ENCODE data around the gene CYP24A1. TPM values are rescaled to one million over a fixed set of nuclear protein-coding genes. Genes with fewer than 3 reads are reported as not detected.
"Not testable (repeated sequence)": the region's sequence is repeated elsewhere in the genome, so short reads cannot be mapped to it uniquely, and the experiment has no call there.

The CYP24A1 gene
- total RNA-seq, 2 experiments from 2014 or later, result not detected

DNA sequence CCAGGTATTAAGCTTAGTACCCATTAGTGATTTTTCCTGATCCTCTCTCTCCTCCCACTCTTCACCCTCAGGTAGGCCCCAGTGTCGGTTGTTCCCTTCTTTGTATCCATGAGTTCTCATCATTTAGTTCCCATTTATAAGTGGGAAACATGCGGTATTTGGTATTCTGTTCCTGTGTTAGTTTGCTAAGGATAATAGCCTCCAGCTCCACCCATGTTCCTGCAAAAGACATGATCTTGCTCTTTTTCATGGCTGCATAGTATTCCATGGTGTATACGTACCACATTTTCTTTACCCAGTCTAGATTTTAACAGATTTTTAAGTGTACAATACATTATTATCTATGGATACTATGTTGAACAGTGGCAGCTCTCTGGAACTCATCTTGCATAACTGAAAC, 44.4 kb downstream of the CYP24A1 start:
- intact Hi-C loops (cut with micrococcal nuclease), result no loop called here
- H3K4me3 Mint-ChIP-seq, result no peak overlapping the region
- TF ChIP-seq, protein P1, sequence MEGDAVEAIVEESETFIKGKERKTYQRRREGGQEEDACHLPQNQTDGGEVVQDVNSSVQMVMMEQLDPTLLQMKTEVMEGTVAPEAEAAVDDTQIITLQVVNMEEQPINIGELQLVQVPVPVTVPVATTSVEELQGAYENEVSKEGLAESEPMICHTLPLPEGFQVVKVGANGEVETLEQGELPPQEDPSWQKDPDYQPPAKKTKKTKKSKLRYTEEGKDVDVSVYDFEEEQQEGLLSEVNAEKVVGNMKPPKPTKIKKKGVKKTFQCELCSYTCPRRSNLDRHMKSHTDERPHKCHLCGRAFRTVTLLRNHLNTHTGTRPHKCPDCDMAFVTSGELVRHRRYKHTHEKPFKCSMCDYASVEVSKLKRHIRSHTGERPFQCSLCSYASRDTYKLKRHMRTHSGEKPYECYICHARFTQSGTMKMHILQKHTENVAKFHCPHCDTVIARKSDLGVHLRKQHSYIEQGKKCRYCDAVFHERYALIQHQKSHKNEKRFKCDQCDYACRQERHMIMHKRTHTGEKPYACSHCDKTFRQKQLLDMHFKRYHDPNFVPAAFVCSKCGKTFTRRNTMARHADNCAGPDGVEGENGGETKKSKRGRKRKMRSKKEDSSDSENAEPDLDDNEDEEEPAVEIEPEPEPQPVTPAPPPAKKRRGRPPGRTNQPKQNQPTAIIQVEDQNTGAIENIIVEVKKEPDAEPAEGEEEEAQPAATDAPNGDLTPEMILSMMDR (IDR thresholded peaks at IDR 0.05), result no peak
- no peaks in the 10 kb centered on the region for H3K4me1 Mint-ChIP-seq (ENCODE audit: low read depth)
- peaks cover 6% of the 10 kb centered on the region for H3K9me3 Mint-ChIP-seq
- peaks cover 3% of the 10 kb centered on the region for H3K27me3 Mint-ChIP-seq
- ATAC-seq (no peak), DNase-seq (no peak)
- H3K36me3 Mint-ChIP-seq (ENCODE audit: low read depth), result no peaks in the 10 kb centered on the region
- ChIA-PET POLR2A (no interaction called here), CTCF (no interaction called here)
- H3K27ac Mint-ChIP-seq, result no peak overlapping the region

DNA sequence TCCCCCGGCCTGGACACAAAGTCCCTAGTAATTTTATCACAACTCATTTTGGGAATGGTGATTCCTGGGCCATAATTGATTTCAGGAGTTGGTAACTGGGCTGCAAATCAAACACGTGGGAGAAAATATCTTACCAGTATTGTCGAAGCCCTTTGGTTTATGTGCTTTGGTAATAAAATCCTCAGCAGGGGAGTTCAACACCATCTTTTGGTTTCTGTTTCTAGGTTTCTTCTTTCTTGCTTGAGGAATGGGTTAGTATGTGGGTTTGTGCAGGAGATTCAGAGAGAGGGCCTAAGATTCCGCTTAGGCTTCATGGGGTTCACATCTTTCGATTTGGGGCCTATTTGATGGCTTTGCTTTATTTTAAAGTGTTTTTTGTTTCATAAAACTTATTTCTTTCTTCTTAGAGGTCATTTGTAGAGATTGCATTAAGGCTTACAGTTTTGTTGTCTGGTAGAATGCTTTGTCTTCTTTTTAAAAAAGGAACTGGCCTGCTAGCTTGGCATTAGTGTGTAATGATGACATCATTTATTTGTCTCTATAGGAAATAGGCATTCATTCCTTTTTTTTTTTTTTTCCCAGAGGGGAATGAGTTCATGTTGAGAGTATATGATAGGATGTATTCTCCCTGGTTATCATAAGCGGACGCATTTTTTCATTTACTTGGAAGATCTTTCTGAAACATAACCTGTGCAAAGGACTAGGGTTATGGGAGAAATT, 45.8 kb downstream of the CYP24A1 start:
- peaks cover 6% of the 10 kb centered on the region for H3K9me3 Mint-ChIP-seq
- DNase-seq (no peak), ATAC-seq (no peak)
- ChIA-PET CTCF (interaction anchor here (1.2 to 1.8 kb wide), 2 partner anchors 24 to 31 kb away, joined by 3 to 6 read pairs; no protein-coding TSS in a partner anchor), POLR2A (no interaction called here)
- TF ChIP-seq, protein P1 (IDR thresholded peaks at IDR 0.05), result no peak
- H3K36me3 Mint-ChIP-seq (ENCODE audit: low read depth), result no peaks in the 10 kb centered on the region
- no peaks in the 10 kb centered on the region for H3K4me1 Mint-ChIP-seq (ENCODE audit: low read depth)
- no peak overlapping the region for H3K27ac Mint-ChIP-seq
- H3K27me3 Mint-ChIP-seq, result peaks cover 3% of the 10 kb centered on the region
- H3K4me3 Mint-ChIP-seq, result no peak overlapping the region
- intact Hi-C loops (cut with micrococcal nuclease), result no loop called here

GRCh38 chr20:54126806-54127655, 46.8 kb downstream of the CYP24A1 start:
- no peak overlapping the region for H3K27ac Mint-ChIP-seq
- DNase-seq (no peak), ATAC-seq (no peak)
- CTCF ChIA-PET, result interaction anchor here (1.0 to 1.8 kb wide), 2 partner anchors 23 to 73 kb away, joined by 3 to 6 read pairs; no protein-coding TSS in a partner anchor
- H3K4me1 Mint-ChIP-seq (ENCODE audit: low read depth), result no peaks in the 10 kb centered on the region
- TF ChIP-seq, protein P1 (IDR thresholded peaks at IDR 0.05), result no peak
- no peaks in the 10 kb centered on the region for H3K36me3 Mint-ChIP-seq (ENCODE audit: low read depth)
- peaks cover 3% of the 10 kb centered on the region for H3K27me3 Mint-ChIP-seq
- intact Hi-C loops (cut with micrococcal nuclease), result no loop called here
- no peak overlapping the region for H3K4me3 Mint-ChIP-seq
- H3K9me3 Mint-ChIP-seq, result peaks cover 6% of the 10 kb centered on the region
- POLR2A ChIA-PET, result no interaction called here

DNA sequence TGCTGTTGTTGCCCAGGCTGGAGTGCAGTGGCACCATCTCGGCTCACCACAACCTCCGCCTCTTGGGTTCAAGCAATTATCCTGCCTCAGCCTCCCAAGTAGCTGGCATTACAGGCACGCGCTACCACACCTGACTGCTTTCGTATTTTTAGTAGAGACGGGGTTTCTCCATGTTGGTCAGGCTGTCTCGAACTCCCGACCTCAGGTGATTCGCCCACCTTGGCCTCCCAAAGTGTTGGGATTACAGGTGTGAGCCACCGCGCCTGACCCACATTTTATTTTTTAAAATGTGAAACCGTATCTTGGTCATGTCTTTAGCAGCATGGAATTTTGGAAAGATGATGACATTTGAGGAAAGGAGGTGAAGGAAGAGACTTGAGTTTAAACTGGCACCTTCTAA, 47.5 kb downstream of the CYP24A1 start:
- H3K27ac Mint-ChIP-seq; DNase-seq; ATAC-seq; H3K27me3 Mint-ChIP-seq; intact Hi-C loops (cut with micrococcal nuclease); H3K4me1 Mint-ChIP-seq (ENCODE audit: low read depth); H3K9me3 Mint-ChIP-seq; H3K36me3 Mint-ChIP-seq (ENCODE audit: low read depth); POLR2A ChIA-PET; H3K4me3 Mint-ChIP-seq: not testable (repeated sequence)
- CTCF ChIA-PET, result interaction anchor here (1.8 kb wide), 1 partner anchor 23 kb away, joined by 6 read pairs; no protein-coding TSS in a partner anchor

- TF ChIP-seq, protein P1 (IDR thresholded peaks at IDR 0.05), result no peak
- no peak overlapping the region for H3K27ac Mint-ChIP-seq
- H3K9me3 Mint-ChIP-seq, result no peaks in the 10 kb centered on the region
- intact Hi-C loops (cut with micrococcal nuclease), result no loop called here
- H3K27me3 Mint-ChIP-seq, result peaks cover 1% of the 10 kb centered on the region
- ATAC-seq, result no peak
- ChIA-PET CTCF (no interaction called here), POLR2A (no interaction called here)
- no peaks in the 10 kb centered on the region for H3K4me1 Mint-ChIP-seq (ENCODE audit: low read depth)
- no peak for DNase-seq
- no peak overlapping the region for H3K4me3 Mint-ChIP-seq
- H3K36me3 Mint-ChIP-seq (ENCODE audit: low read depth), result no peaks in the 10 kb centered on the region
These were observed 50.1 kb downstream of the CYP24A1 start for GRCh38 chr20:54123587-54124180.
